Measurements from ENCODE around the gene TENT4B.

DNA sequence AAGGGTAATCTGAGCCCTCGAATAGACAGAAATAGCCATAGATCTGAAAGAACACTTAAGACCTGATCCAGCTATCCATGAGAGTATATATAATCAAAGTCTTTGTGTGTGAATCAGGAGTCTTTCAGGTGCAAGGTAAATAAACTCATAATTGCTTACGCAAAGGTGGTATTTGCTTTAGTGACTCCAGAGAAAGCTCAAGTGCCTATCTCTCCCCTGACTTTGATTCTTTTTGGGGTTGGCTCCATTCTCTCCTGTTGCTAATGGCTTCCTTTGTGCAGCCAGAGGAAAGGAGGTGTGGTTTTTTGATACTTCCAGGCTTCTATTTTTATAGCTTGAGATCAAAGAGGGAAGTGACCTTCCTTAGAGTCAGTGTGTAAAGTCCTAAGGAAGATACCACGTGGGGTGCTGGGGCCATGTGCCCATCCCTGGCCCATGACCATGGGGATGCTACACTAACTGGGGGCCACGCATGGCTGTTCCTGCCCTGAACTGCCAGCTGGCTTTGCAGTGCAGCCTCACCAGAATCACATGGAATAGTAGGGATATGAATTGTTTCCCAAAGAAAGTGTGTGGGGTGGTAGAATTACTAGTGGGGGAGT is 45.8 kb downstream of the TENT4B start:
- TF ChIP-seq POLR2A (IDR thresholded peaks at IDR 0.05): no peak
- TF ChIP-seq, protein P1, sequence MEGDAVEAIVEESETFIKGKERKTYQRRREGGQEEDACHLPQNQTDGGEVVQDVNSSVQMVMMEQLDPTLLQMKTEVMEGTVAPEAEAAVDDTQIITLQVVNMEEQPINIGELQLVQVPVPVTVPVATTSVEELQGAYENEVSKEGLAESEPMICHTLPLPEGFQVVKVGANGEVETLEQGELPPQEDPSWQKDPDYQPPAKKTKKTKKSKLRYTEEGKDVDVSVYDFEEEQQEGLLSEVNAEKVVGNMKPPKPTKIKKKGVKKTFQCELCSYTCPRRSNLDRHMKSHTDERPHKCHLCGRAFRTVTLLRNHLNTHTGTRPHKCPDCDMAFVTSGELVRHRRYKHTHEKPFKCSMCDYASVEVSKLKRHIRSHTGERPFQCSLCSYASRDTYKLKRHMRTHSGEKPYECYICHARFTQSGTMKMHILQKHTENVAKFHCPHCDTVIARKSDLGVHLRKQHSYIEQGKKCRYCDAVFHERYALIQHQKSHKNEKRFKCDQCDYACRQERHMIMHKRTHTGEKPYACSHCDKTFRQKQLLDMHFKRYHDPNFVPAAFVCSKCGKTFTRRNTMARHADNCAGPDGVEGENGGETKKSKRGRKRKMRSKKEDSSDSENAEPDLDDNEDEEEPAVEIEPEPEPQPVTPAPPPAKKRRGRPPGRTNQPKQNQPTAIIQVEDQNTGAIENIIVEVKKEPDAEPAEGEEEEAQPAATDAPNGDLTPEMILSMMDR (IDR thresholded peaks at IDR 0.05): no peak
